Subcutaneous abdominal adipose tissue (tissue), 5 donors: ENCODE results near the gene LPP.

Experiments used
- H3K27ac ChIP-seq: one replicate; pipeline ENCODE4 v1.7.0; 2013; ENCODE audit warnings: low read depth, mild to moderate bottlenecking, inconsistent platforms, low read length, moderate library complexity
- H3K27me3 ChIP-seq, 5 donors: one replicate each; pipeline ENCODE4 v1.7.0; 2013; ENCODE audit warnings: low read length in 5 of 5, inconsistent platforms in 1 of 5; ENCODE audit not compliant: control insufficient read depth in 5 of 5, insufficient read depth in 4 of 5
- H3K36me3 ChIP-seq, 5 donors: one replicate each; pipeline ENCODE4 v1.7.0; 2013; ENCODE audit warnings: low read length in 5 of 5; ENCODE audit not compliant: control insufficient read depth in 5 of 5, insufficient read depth in 5 of 5
- H3K4me1 ChIP-seq, 5 donors: one replicate each; pipeline ENCODE4 v1.7.0; 2013; ENCODE audit warnings: low read length in 5 of 5, mild to moderate bottlenecking in 3 of 5, moderate library complexity in 1 of 5; ENCODE audit not compliant: control insufficient read depth in 5 of 5, insufficient read depth in 5 of 5
- H3K4me3 ChIP-seq, 5 donors: one replicate each; pipeline ENCODE4 v1.7.0; 2013; ENCODE audit warnings: low read length in 5 of 5, low read depth in 1 of 5
- H3K9ac ChIP-seq, 5 donors: one replicate each; pipeline ENCODE4 v1.7.0; 2013; ENCODE audit warnings: low read length in 5 of 5, mild to moderate bottlenecking in 4 of 5, moderate library complexity in 3 of 5
- H3K9me3 ChIP-seq, 5 donors: one replicate each; pipeline ENCODE4 v1.7.0; 2013; ENCODE audit warnings: low read length in 5 of 5; ENCODE audit not compliant: control insufficient read depth in 5 of 5
- donor health status: healthy.
- donor health status: healthy.
- donor health status: healthy.
- donor health status: healthy.
- donor health status: healthy.

Gene LPP

DNA sequence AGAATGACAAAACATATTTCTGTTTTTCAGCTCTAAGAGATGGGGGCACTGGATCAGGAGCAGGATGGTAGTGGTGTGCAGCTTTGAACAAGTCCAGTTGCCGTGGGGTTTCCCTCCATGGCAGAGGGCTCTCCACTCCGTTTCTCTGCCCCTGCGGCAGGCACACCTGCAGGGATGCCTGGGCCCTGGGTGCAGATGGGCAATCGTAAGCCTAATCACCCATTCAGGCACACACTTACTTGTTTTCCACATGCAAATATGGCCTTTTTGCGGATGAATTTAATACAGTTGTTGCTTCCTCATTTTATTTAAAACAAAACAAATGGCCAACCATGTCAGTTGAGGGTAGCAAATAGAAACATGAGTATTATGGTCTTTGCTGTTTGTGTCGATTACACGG is 85.1 kb downstream of the LPP start:
- Histone ChIP-seq H3K4me1 (peaks cover 0 to 8% (median 3%) of the 10 kb centered on the region in 5 donors), H3K27ac (no peak overlapping the region), H3K9me3 (no peaks in the 10 kb centered on the region), H3K4me3 (no peak overlapping the region), H3K36me3 (peaks cover 0 to 2% (median 0%) of the 10 kb centered on the region in 5 donors), H3K27me3 (no peaks in the 10 kb centered on the region), H3K9ac (no peak overlapping the region)

GRCh38 chr3:188239577-188239976 is 85.6 kb downstream of the LPP start:
- no peak overlapping the region for H3K9ac ChIP-seq
- no peaks in the 10 kb centered on the region for H3K9me3 ChIP-seq
- H3K36me3 ChIP-seq, result peaks cover 0 to 2% (median 0%) of the 10 kb centered on the region in 5 donors
- H3K4me3 ChIP-seq, result no peak overlapping the region
- H3K4me1 ChIP-seq, result peaks cover 0 to 8% (median 3%) of the 10 kb centered on the region in 5 donors
- no peaks in the 10 kb centered on the region for H3K27me3 ChIP-seq
- H3K27ac ChIP-seq, result no peak overlapping the region

- H3K27ac ChIP-seq, result no peak overlapping the region
- no peak overlapping the region for H3K9ac ChIP-seq
- H3K4me3 ChIP-seq, result no peak overlapping the region
- H3K36me3 ChIP-seq, result peaks cover 0 to 2% (median 0%) of the 10 kb centered on the region in 5 donors
- peaks cover 0 to 8% (median 3%) of the 10 kb centered on the region in 5 donors for H3K4me1 ChIP-seq
- H3K27me3 ChIP-seq, result no peaks in the 10 kb centered on the region
- H3K9me3 ChIP-seq, result no peaks in the 10 kb centered on the region
Measured at GRCh38 chr3:188240189-188240981, 86.4 kb downstream of the LPP start.

- H3K9ac ChIP-seq, result no peak overlapping the region
- no peaks in the 10 kb centered on the region for H3K9me3 ChIP-seq
- no peak overlapping the region for H3K4me3 ChIP-seq
- H3K27me3 ChIP-seq, result no peaks in the 10 kb centered on the region
- peaks cover 0 to 8% (median 3%) of the 10 kb centered on the region in 5 donors for H3K4me1 ChIP-seq
- H3K27ac ChIP-seq, result no peak overlapping the region
- peaks cover 0 to 2% (median 0%) of the 10 kb centered on the region in 5 donors for H3K36me3 ChIP-seq
Measured at GRCh38 chr3:188241072-188241471, 87.1 kb downstream of the LPP start.

- H3K27me3 ChIP-seq, result no peaks in the 10 kb centered on the region
- peaks cover 0 to 8% (median 3%) of the 10 kb centered on the region in 5 donors for H3K4me1 ChIP-seq
- no peak overlapping the region for H3K4me3 ChIP-seq
- no peak overlapping the region for H3K27ac ChIP-seq
- H3K36me3 ChIP-seq, result peaks cover 0 to 2% (median 0%) of the 10 kb centered on the region in 5 donors
- no peaks in the 10 kb centered on the region for H3K9me3 ChIP-seq
- no peak overlapping the region for H3K9ac ChIP-seq
Measured at GRCh38 chr3:188241883-188242282, 87.9 kb downstream of the LPP start.

- Histone ChIP-seq H3K9ac (no peak overlapping the region), H3K27ac (no peak overlapping the region)
Measured at GRCh38 chr3:188242436-188243123, 88.6 kb downstream of the LPP start.

DNA sequence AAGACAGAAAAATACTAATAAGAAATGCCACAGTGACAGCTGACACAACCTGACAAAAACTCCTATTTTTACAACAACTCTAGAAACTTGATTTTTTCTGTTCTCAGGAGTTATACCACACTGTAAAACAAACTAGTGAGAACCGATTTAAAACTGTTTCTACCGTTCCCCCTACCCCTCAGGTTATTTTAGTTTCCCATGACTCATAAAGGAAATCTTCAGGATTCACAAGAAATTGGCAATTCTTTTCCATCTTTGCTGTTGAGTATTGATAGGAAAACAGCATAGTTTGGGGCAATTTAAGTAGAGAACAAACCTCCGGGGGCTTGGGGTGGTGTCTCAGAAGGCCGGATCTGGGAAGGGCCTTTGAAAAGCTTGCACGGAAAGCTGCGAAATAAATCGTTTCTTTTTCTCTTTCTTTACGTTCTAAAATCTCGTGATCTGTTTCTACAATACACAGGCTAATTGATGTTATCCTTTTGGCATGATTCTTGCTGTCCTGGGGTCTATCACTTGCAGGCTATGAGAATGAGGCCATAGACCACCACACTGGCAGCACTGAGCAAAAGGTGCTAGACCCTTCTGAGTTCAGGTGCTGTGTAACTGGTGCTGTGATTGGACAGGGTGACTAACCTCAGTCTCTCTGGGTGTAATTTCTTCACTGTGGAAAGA is 89.3 kb downstream of the LPP start:
- Histone ChIP-seq H3K4me1 (peaks cover 0 to 8% (median 2%) of the 10 kb centered on the region in 5 donors), H3K4me3 (no peak overlapping the region), H3K36me3 (peaks cover 0 to 2% (median 0%) of the 10 kb centered on the region in 5 donors), H3K9me3 (no peaks in the 10 kb centered on the region), H3K9ac (no peak overlapping the region), H3K27me3 (no peaks in the 10 kb centered on the region), H3K27ac (no peak overlapping the region)

More at GRCh38 chr3:188242436-188243123, 88.6 kb downstream of the LPP start:
- Histone ChIP-seq H3K9me3 (no peaks in the 10 kb centered on the region), H3K4me3 (no peak overlapping the region), H3K27me3 (no peaks in the 10 kb centered on the region), H3K36me3 (peaks cover 0 to 2% (median 0%) of the 10 kb centered on the region in 5 donors), H3K4me1 (peaks cover 0 to 8% (median 3%) of the 10 kb centered on the region in 5 donors)

- H3K4me3 ChIP-seq, result no peak overlapping the region
- H3K27ac ChIP-seq, result no peak overlapping the region
- no peaks in the 10 kb centered on the region for H3K27me3 ChIP-seq
- no peaks in the 10 kb centered on the region for H3K9me3 ChIP-seq
- H3K9ac ChIP-seq, result no peak overlapping the region
- H3K4me1 ChIP-seq, result peaks cover 0 to 4% (median 2%) of the 10 kb centered on the region in 5 donors
- H3K36me3 ChIP-seq, result peaks cover 0 to 3% (median 0%) of the 10 kb centered on the region in 5 donors
Measured at GRCh38 chr3:188244395-188244861, 90.5 kb downstream of the LPP start.

GRCh38 chr3:188246905-188247304 is 92.9 kb downstream of the LPP start:
- Histone ChIP-seq H3K4me1 (peaks cover 0 to 2% (median 0%) of the 10 kb centered on the region in 5 donors), H3K4me3 (no peak overlapping the region), H3K27ac (no peak overlapping the region), H3K36me3 (peaks cover 0 to 3% (median 0%) of the 10 kb centered on the region in 5 donors), H3K9me3 (no peaks in the 10 kb centered on the region), H3K27me3 (no peaks in the 10 kb centered on the region), H3K9ac (no peak overlapping the region)
